Stimulated activated naive CD8-positive, alpha-beta T cell treated with anti-CD3 and anti-CD28 coated beads, Interleukin-15, amount 100 ng/mL, for 72 hours (primary cell): ENCODE measurements around the gene MAPK12.
A peak's percentile ranks its signal among the peaks of the same experiment; 100 is the strongest.
"Not testable (repeated sequence)": the region's sequence is repeated elsewhere in the genome, so short reads cannot be mapped to it uniquely, and the experiment has no call there.

Experiments
- ATAC-seq: fragments of 150-1000 bp; cut with Tn5 transposase; 2 replicates; pipeline ENCODE4 v1.10.0; 2021; ENCODE audit warnings: mild to moderate bottlenecking, moderate library complexity
- DNase-seq, 2 donors: peaks; one replicate each; pipeline ENCODE4 v3.0.0; 2021 to 2022
- H3K27ac Mint-ChIP-seq, 2 donors: one replicate each; pipeline ENCODE4 v1.8.0; 2022; ENCODE audit warnings: mild to moderate bottlenecking in 2 of 2, mixed read lengths in 2 of 2, moderate library complexity in 2 of 2
- H3K27me3 Mint-ChIP-seq: one replicate; pipeline ENCODE4 v1.8.0; 2022; ENCODE audit warnings: mixed read lengths
- H3K4me1 Mint-ChIP-seq: one replicate; pipeline ENCODE4 v1.8.0; 2022; ENCODE audit warnings: mild to moderate bottlenecking, mixed read lengths
- H3K4me3 Mint-ChIP-seq, 2 donors: one replicate each; pipeline ENCODE4 v1.8.0; 2022; ENCODE audit warnings: mild to moderate bottlenecking in 2 of 2, mixed read lengths in 2 of 2, moderate library complexity in 1 of 2
- H3K9me3 Mint-ChIP-seq, 2 donors: one replicate each; pipeline ENCODE4 v1.8.0; 2022; ENCODE audit warnings: mixed read lengths in 2 of 2

Gene MAPK12

GRCh38 chr22:50215297-50216054, 46.0 kb downstream of the MAPK12 start:
- no peak for DNase-seq
- peak overlapping the region in 1 of 2 donors; percentile 85 for H3K27ac Mint-ChIP-seq
- H3K4me1 Mint-ChIP-seq, result peaks cover 22% of the 10 kb centered on the region
- no peaks in the 10 kb centered on the region for H3K9me3 Mint-ChIP-seq
- ATAC-seq, result peak; percentile 21
- H3K4me3 Mint-ChIP-seq, result no peak overlapping the region
- no peaks in the 10 kb centered on the region for H3K27me3 Mint-ChIP-seq

DNA sequence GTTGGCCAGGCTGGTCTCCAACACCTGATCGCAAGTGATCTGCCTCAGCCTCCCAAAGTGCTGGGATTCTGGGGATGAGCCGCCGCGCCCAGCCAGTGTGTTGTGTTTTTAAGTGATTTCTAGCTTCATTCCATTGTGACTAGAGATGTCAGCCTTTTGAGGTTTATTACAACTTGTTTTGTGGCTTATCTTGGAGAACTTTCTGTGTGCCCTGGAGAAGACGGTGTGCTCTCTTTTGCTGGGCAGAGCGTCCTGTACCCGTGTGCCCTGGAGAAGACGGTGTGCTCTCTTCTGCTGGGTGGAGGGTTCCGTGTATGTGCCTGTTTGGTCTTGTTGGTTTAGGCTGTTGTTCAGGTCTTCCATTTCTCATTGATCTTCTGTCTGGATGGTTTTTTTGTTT, 48.2 kb downstream of the MAPK12 start:
- ATAC-seq (no peak), DNase-seq (no peak)
- peak overlapping the region in 1 of 2 donors; percentile 52 for H3K27ac Mint-ChIP-seq
- no peaks in the 10 kb centered on the region for H3K27me3 Mint-ChIP-seq
- H3K9me3 Mint-ChIP-seq, result no peaks in the 10 kb centered on the region
- peaks cover 22% of the 10 kb centered on the region for H3K4me1 Mint-ChIP-seq
- H3K4me3 Mint-ChIP-seq, result no peak overlapping the region

DNA sequence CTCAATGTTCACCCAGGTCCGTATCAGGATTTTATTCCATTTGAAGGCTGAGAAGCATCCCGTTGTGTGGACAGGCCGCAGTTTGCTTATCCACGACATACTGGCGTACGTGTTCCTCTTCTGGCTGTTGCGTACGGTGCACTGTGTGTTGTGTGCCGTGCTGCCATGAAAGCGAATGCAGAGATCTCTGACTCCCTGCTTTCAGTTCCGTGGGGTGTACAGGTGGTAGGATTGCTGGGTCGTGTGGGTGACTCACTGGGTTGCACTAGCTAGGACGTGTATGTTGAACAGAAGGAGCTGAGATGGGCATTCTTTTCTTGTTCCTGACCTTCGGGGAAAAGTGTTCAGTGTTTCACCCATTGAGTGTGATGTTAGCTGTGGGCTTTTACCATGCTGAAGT, 50.3 kb downstream of the MAPK12 start:
- H3K4me3 Mint-ChIP-seq, result no peak overlapping the region

DNA sequence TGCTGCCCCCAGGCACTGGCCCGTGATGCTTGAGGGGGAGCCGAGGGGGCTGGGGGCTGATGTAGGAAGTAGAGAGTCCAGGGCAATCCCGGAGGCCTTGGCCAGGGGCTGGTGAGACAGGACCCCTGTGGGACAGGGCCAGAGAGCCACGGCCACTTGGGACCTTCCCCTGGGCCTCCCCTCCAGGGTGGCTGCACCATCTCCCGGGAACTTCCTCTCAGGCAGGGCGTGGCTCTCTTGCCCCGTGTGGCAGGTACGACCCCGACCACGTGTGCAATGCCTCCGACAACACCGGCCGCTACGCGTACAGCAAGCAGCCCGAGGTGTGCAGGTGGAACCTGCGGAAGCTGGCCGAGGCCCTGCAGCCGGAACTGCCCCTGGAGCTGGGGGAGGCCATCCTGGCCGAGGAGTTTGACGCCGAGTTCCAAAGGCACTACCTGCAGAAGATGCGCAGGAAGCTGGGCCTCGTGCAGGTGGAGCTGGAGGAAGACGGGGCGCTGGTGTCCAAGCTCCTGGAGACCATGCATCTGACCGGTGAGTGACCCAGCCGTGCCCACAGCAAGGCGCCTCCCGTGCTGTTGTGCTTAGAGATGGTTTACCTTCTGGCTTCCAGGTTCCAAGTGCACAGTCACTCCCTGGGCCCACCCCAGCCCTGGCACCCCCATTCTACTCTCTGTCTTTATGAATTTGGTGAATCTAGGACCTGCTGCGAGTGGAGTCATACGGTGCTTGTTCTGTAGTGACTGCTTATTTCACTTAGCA, 50.9 kb downstream of the MAPK12 start:
- Mint-ChIP-seq H3K9me3 (no peaks in the 10 kb centered on the region), H3K4me3 (no peak overlapping the region), H3K27ac (no peak overlapping the region), H3K27me3 (no peaks in the 10 kb centered on the region), H3K4me1 (peaks cover 29% of the 10 kb centered on the region)
- peak in 1 of 2 donors; percentile 11 for DNase-seq
- no peak for ATAC-seq

More for the DNA sequence above, 50.3 kb downstream of the MAPK12 start:
- no peaks in the 10 kb centered on the region for H3K27me3 Mint-ChIP-seq
- H3K4me1 Mint-ChIP-seq, result peaks cover 29% of the 10 kb centered on the region
- H3K27ac Mint-ChIP-seq, result no peak overlapping the region
- no peaks in the 10 kb centered on the region for H3K9me3 Mint-ChIP-seq
- no peak for ATAC-seq
- DNase-seq, result no peak

DNA sequence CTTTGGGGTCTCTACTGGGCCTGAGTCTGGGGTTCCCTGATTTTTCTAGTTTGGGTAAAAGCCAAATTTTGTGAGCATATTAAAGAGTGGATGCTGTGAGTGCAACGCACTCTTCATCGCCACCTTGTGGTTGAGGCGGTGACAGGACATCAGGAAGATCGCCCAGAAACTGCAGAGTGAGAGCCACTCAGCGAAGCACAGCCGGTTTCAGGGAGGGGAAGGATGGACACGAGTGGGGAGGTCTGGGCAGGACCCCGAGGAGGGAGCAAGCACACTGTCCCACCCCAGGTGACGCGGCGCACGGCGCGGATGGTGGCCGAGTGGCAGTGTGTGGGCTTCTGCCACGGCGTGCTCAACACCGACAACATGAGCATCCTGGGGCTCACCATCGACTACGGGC, 51.6 kb downstream of the MAPK12 start:
- Mint-ChIP-seq H3K27ac (peak overlapping the region in 1 of 2 donors; percentile 9), H3K4me1 (peaks cover 26% of the 10 kb centered on the region), H3K4me3 (no peak overlapping the region), H3K9me3 (no peaks in the 10 kb centered on the region), H3K27me3 (no peaks in the 10 kb centered on the region)
- DNase-seq, result peak; percentile 62 to 67
- ATAC-seq, result peak; percentile 76

DNA sequence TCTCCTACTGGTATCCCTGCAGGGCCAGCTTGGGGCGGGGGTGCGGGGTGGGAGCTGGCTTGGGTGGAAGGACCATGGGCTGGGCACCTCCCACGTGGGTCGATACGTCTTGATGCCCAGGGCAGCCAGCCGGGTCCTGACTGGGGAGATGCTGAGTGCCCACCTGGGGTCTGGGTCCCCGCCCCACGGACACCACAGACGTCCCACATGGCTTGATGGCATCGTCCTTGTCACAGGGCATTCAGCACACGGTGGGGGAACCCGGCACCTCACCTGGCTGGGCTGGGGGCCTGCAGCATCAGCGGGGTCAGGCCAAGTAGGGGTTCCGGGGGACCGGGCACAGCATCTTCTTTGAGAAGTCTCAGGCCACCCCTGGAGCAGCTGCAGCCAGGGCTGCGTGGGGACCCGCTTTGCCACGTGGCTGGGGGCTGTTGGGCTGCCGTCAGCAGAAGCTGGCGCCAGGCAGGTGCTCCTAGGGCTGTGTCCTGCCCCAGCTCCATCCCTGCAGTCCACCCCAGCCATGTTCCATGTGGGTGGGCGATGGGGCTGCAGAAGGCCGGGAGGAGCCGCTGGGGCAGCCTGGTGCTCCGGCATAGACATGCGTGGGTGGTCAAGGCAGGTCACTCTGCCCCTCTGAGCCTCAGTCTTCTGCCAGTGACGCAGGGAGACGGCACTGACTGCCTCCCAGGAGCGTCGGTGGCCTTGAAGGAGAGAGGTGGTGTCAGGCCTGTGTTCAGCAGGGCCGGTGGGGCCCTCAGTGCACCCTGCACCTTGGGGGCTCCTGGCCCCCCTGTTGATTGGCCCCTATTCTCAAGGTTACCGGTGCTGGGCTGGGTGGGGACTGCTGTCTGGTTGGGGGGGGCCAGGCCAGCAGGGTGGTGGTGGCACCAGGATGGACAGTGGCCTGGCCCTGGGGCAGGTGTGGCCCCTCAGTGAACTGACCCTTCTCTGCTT, 52.3 kb downstream of the MAPK12 start:
- Mint-ChIP-seq H3K27me3 (no peaks in the 10 kb centered on the region), H3K9me3 (no peaks in the 10 kb centered on the region), H3K27ac (peak overlapping the region in 1 of 2 donors; percentile 9), H3K4me3 (no peak overlapping the region), H3K4me1 (peaks cover 28% of the 10 kb centered on the region)
- DNase-seq, result peak in 1 of 2 donors; percentile 10
- peak; percentile 21 for ATAC-seq

DNA sequence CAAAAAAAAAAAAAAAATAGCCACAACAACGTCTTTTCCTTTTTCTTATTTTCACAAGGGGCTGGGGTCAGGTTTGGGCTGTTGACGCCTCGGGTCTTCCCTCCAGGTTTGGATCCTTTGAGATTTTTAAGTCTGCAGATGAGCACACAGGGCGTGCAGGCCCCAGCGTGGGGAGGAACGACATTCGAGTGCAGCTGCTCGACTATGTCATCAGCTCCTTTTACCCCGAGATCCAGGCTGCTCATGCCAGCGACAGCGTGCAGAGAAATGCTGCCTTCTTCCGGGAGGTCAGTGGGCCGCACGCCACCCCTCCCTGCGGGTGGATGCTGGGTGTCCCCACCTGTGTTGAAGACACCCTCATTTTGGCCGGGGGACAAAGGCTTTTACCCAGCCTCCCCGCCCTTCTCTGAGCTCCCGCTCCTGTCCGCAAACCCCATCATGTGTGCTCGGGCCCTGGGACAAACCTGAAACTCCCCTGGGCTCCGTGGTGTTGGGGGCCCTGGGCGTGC, 53.0 kb downstream of the MAPK12 start:
- no peaks in the 10 kb centered on the region for H3K27me3 Mint-ChIP-seq
- no peaks in the 10 kb centered on the region for H3K9me3 Mint-ChIP-seq
- H3K27ac Mint-ChIP-seq, result peak overlapping the region in 1 of 2 donors; percentile 84
- ATAC-seq (no peak), DNase-seq (no peak)
- no peak overlapping the region for H3K4me3 Mint-ChIP-seq
- H3K4me1 Mint-ChIP-seq, result peaks cover 32% of the 10 kb centered on the region

DNA sequence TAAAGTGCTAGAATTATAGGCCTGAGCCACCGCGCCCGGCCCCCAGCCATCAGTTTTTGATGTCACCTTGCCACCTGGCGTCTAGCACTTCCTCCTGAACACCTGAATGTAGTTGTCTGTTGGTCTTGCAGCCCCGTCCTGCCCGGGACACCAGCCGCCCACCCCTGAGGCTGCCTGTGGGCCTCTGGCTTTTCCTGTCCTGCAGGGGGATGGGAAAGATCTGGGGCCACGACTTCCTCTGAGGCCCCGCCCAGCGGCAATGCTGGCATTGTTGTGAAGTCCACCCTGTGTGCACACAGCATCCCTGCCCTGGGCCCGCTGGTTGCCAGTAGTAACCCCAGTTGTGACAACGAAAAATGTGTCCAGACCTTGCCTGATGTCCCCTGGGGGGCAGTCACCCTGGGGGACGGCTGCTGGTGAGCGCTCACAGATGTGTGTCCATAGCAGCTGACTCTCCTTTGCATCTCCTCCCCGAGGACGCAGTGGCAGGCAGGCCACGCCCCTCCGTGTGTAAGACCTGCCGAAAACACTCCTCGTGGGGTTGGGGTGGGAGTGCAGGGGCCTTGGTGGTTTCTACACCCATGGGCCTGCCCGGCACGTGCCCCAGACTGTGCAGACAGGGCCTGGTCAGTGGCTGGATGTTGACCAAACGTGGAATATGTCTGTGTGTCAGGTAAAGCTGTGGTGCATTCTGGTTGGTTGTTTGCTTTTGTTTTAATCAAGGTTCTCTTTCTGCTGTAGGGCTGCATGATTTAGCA, 53.9 kb downstream of the MAPK12 start:
- ATAC-seq (no peak), DNase-seq (no peak)
- H3K4me3 Mint-ChIP-seq, result no peak overlapping the region
- H3K27ac Mint-ChIP-seq, result peak overlapping the region in 1 of 2 donors; percentile 93
- H3K9me3 Mint-ChIP-seq, result no peaks in the 10 kb centered on the region
- H3K27me3 Mint-ChIP-seq, result no peaks in the 10 kb centered on the region
- H3K4me1 Mint-ChIP-seq, result peaks cover 29% of the 10 kb centered on the region

DNA sequence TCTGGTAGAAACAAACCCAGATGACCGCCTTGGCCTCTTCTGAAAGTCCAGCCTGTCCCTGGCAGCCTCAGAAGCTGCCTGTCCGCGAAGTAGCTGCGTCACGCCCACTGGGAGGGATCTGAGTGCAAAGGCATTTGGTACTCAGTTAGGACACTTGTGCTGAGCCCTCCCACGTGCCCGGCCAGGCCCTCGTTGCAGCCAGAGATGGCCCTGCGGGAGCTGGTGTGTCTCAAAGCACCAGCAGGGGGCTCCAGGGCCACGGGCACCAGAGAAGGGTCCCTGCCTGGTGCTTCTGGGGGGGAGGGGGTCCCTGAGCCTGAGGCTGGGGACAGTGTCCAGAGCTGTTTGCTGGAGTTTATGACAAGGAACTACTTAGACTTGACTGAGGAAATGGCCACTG, 54.9 kb downstream of the MAPK12 start:
- H3K4me1 Mint-ChIP-seq, result peaks cover 38% of the 10 kb centered on the region
- no peak overlapping the region for H3K4me3 Mint-ChIP-seq
- H3K9me3 Mint-ChIP-seq, result no peaks in the 10 kb centered on the region
- H3K27me3 Mint-ChIP-seq, result no peaks in the 10 kb centered on the region
- ATAC-seq, result no peak
- no peak overlapping the region for H3K27ac Mint-ChIP-seq
- DNase-seq, result peak in 1 of 2 donors; percentile 11

GRCh38 chr22:50205781-50206569, 55.5 kb downstream of the MAPK12 start:
- DNase-seq (no peak), ATAC-seq (no peak)
- Mint-ChIP-seq H3K9me3 (no peaks in the 10 kb centered on the region), H3K27ac (peak overlapping the region in 1 of 2 donors; percentile 12), H3K27me3 (no peaks in the 10 kb centered on the region), H3K4me3 (no peak overlapping the region), H3K4me1 (peaks cover 38% of the 10 kb centered on the region)

GRCh38 chr22:50204998-50205397, 56.5 kb downstream of the MAPK12 start:
- H3K27me3 Mint-ChIP-seq, H3K27ac Mint-ChIP-seq, DNase-seq, ATAC-seq, H3K4me3 Mint-ChIP-seq, H3K9me3 Mint-ChIP-seq: not testable (repeated sequence)
- peaks cover 37% of the 10 kb centered on the region for H3K4me1 Mint-ChIP-seq

DNA sequence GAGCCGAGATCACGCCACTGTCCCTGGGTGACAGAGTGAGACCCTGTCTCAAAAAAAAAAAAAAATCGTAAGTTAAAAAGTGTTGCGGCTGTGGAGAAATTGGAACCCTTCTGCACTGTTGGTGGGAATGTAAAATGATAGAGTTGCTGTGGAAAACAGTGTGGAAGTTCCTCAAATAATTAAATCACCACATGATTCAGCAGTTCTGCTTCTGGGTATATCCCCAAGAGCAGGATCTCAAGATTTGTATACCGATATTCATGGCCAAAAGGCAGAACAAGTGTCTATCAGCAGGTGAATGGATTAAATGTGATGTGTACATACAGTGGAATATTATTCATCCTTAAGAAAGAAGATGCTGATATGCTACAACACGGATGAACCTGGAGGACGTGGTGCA, 56.9 kb downstream of the MAPK12 start:
- Mint-ChIP-seq H3K27ac (peak overlapping the region in 1 of 2 donors; percentile 12), H3K4me1 (peaks cover 37% of the 10 kb centered on the region), H3K9me3 (no peaks in the 10 kb centered on the region), H3K27me3 (no peaks in the 10 kb centered on the region), H3K4me3 (no peak overlapping the region)
- ATAC-seq, result no peak
- DNase-seq, result no peak

DNA sequence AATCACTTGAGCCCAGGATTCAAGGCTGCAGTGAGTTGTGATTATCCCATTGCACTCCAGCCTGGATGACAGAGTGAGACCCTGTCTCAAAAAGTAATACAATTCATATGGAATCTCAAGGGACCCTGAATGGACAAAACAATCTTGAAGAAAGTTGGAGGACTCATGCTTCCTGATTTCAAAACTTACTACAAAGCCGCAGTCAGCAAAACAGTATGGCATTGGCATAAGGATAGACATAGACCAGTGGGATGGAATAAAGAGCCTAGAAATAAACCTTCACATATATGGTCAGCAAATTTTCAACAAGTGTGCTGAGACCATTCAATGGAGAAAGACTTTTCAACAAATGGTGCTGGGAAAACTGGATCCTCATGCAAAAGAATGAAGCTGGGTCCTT, 58.2 kb downstream of the MAPK12 start:
- DNase-seq (no peak), ATAC-seq (no peak)
- no peak overlapping the region for H3K27ac Mint-ChIP-seq
- H3K9me3 Mint-ChIP-seq, result no peaks in the 10 kb centered on the region
- no peak overlapping the region for H3K4me3 Mint-ChIP-seq
- H3K4me1 Mint-ChIP-seq, result peaks cover 40% of the 10 kb centered on the region
- H3K27me3 Mint-ChIP-seq, result no peaks in the 10 kb centered on the region
